K562 (cell line): ENCODE measurements around the gene ZNF837. TPM values are rescaled to one million over a fixed set of nuclear protein-coding genes. Genes with fewer than 3 reads are reported as not detected.

ENCODE experiments used
- BRF1 ChIP-seq: IDR thresholded peaks from 3 replicates; pipeline ENCODE4 v1.6.1; 2011; ENCODE audit warnings: borderline replicate concordance, mild to moderate bottlenecking; ENCODE audit not compliant: insufficient read length; ENCODE audit errors: extremely low read depth
- COPS2 ChIP-seq: fragments of 450-650 bp; conservative IDR thresholded peaks from 2 replicates; pipeline ENCODE4 v1.6.1; 2016; ENCODE audit warnings: mild to moderate bottlenecking, moderate library complexity
- CREB1 ChIP-seq, 2 experiments: sonication (generic) in 1 of 2; formaldehyde crosslinking in 1 of 2; IDR thresholded peaks; 2 replicates each; pipeline versions ENCODE4 v1.6.1 to v1.8.0; 2012 to 2022; ENCODE audit warnings: inconsistent platforms in 1 of 2, mild to moderate bottlenecking in 1 of 2, missing genetic modification reagents in 1 of 2, moderate library complexity in 1 of 2
- CXXC5 ChIP-seq: fragments of 250-450 bp; sonication (Bioruptor Pico); IDR thresholded peaks from 2 replicates; pipeline ENCODE4 v1.8.0; 2022; ENCODE audit warnings: inconsistent platforms, mild to moderate bottlenecking, moderate library complexity
- EGR1 ChIP-seq: fragments of 450-650 bp; conservative IDR thresholded peaks from 2 replicates; pipeline ENCODE4 v1.6.1; 2017; ENCODE audit warnings: mild to moderate bottlenecking
- FOXJ2 ChIP-seq: fragments of 200-800 bp; sonication (Bioruptor generic); IDR thresholded peaks from 2 replicates; pipeline ENCODE4 v1.6.1; 2016; ENCODE audit warnings: missing genetic modification characterization, missing compliant biosample characterization
- GABPB2 ChIP-seq: fragments of 250-450 bp; sonication (Bioruptor Pico); conservative IDR thresholded peaks from 2 replicates; pipeline ENCODE4 v1.5.1; 2021; ENCODE audit warnings: mild to moderate bottlenecking
- MCM2 ChIP-seq: fragments of 450-650 bp; IDR thresholded peaks from 2 replicates; pipeline ENCODE4 v1.6.1; 2017; ENCODE audit warnings: low read depth, mild to moderate bottlenecking
- PCBP2 ChIP-seq: fragments of 200-400 bp; formaldehyde crosslinking; IDR thresholded peaks from 2 replicates; pipeline ENCODE4 v1.6.1; 2018; ENCODE audit warnings: low read length, low read depth, mild to moderate bottlenecking, moderate library complexity; ENCODE audit not compliant: poor library complexity, severe bottlenecking
- PHB2 ChIP-seq: fragments of 450-650 bp; IDR thresholded peaks from 2 replicates; pipeline ENCODE4 v1.6.1; 2017; ENCODE audit warnings: low read depth
- PHTF2 ChIP-seq: fragments of 250-450 bp; sonication (Bioruptor Pico); IDR thresholded peaks from 2 replicates; pipeline ENCODE4 v1.5.0; 2021; ENCODE audit warnings: mild to moderate bottlenecking
- POU5F1 ChIP-seq: fragments of 150-350 bp; IDR thresholded peaks from 2 replicates; pipeline ENCODE4 v1.6.1; 2014; ENCODE audit warnings: borderline replicate concordance, low read length, low read depth, mild to moderate bottlenecking; ENCODE audit not compliant: partially characterized antibody
- TARDBP ChIP-seq: fragments of 450-650 bp; IDR thresholded peaks from 2 replicates; pipeline ENCODE4 v1.6.1; 2016
- TCF7 ChIP-seq: sonication (generic); IDR thresholded peaks from 2 replicates; pipeline ENCODE4 v1.6.1; 2016; ENCODE audit warnings: antibody characterized with exemption, borderline replicate concordance
- ZFP1 ChIP-seq: fragments of 450-650 bp; formaldehyde crosslinking; IDR thresholded peaks from 2 replicates; pipeline ENCODE4 v1.4.0; 2020; ENCODE audit warnings: mild to moderate bottlenecking, mixed read lengths
- ZNF143 ChIP-seq: sonication (generic); formaldehyde crosslinking; IDR thresholded peaks from 2 replicates; pipeline ENCODE4 v1.9.0; 2022; ENCODE audit warnings: mild to moderate bottlenecking, missing genetic modification reagents
- ZNF239 ChIP-seq: fragments of 250-450 bp; sonication (Bioruptor Pico); IDR thresholded peaks from 2 replicates; pipeline ENCODE4 v1.4.0; 2020; ENCODE audit warnings: mild to moderate bottlenecking
- polyA plus RNA-seq, 8 experiments: library from polyadenylated mRNA; depleted of rRNA in 4 of 8; stranded (reverse) in 5 of 8; unstranded in 3 of 8; fragments of >200 nt; fragmentation: Nextera tagmentation in 2 of 8; fragmentation: Illumina TruSeq in 1 of 8; extraction: Ambion mirVana in 2 of 8; extraction: Trizol in 1 of 8; gene quantifications; 2 replicates each; pipeline versions ENCODE4 v1.2.1 to v1.2.3, GENCODE V29; 2011 to 2014; ENCODE audit warnings: inconsistent platforms in 1 of 8, missing spikeins in 1 of 8
- total RNA-seq, 7 experiments: library from RNA; depleted of rRNA in 6 of 7; stranded (reverse); fragments of >200 nt in 6 of 7; fragmentation: Illumina TruSeq in 2 of 7; extraction: Trizol in 2 of 7; gene quantifications; 2 replicates each; pipeline versions ENCODE4 v1.2.1 to v1.2.3, GENCODE V29; 2011 to 2021; ENCODE audit warnings: low replicate concordance in 1 of 7
- TF ChIP-seq, protein P1 (sequence below): sonication (generic); formaldehyde crosslinking; IDR thresholded peaks from 2 replicates; pipeline ENCODE4 v1.8.0; 2022; ENCODE audit warnings: mild to moderate bottlenecking, low read depth, missing genetic modification reagents
- TF ChIP-seq, protein P2 (sequence below), 2 experiments: fragments of 450-650 bp in 1 of 2; sonication (generic) in 1 of 2; formaldehyde crosslinking; conservative IDR thresholded peaks; 2 replicates each; pipeline versions ENCODE4 v1.4.0 to v1.8.1; 2020 to 2022; ENCODE audit warnings: mild to moderate bottlenecking in 1 of 2, missing genetic modification reagents in 1 of 2
- TF ChIP-seq, protein P3 (sequence below): fragments of 450-650 bp; formaldehyde crosslinking; IDR thresholded peaks from 2 replicates; pipeline ENCODE4 v1.4.0; 2022; ENCODE audit warnings: mild to moderate bottlenecking, moderate library complexity
- TF ChIP-seq, protein P4 (sequence below): fragments of 200-800 bp; sonication (Bioruptor generic); IDR thresholded peaks from 2 replicates; pipeline ENCODE4 v1.6.1; 2017; ENCODE audit warnings: missing genetic modification characterization, missing compliant biosample characterization
- TF ChIP-seq, protein P5 (sequence below), 2 experiments: fragments of 250-450 bp in 1 of 2; fragments of 450-650 bp in 1 of 2; sonication (Bioruptor Pico) in 1 of 2; IDR thresholded peaks; 2 replicates each; pipeline versions ENCODE4 v1.6.1 to v1.8.0; 2016 to 2021; ENCODE audit warnings: mild to moderate bottlenecking in 2 of 2, moderate library complexity in 2 of 2, missing compliant biosample characterization in 1 of 2, missing genetic modification characterization in 1 of 2

Gene ZNF837
- total and polyA plus RNA-seq, 9 of the 15 experiments (the other 6 are each of a cell fraction or from before 2014, with no cell fraction given) = 0.11 to 2.1 (median 0.57) TPM; not detected in 4

DNA sequence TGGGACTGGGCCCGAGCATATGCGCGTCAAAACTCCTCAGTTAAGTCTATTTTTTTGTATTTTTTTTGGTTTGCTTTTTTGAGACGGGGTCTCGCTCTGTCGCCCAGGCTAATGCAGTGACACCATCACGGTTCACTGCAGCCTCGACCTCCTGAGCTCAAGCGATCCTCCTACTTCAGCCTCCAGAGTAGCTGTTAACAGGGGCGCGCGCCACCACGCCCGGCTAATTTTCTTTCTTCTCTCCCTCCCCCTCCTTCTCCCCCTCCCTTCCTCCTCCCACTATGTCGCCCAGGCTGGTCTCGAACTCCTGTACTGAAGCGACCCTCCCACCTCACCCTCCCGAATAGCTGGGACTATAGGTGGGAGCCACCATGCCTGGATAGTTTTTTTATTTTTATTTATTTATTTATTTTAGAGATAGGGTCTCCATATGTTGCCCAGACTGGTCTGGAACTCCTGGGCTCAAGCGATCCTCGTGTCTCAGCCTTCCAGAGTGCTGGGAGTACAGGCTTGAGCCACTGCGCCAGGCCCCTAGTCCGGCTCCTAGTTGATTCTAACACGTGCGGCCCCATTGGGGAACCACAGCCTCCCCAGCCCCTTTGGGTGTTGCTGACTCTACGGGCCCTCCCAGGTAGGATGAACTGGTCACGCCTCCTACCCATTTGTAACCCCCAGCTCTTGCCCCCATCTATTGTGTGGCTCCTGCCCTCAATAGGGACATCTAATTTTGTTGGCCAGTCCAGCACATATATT lies 806 bp upstream of the ZNF837 start (continued):
- TF ChIP-seq, protein P1, sequence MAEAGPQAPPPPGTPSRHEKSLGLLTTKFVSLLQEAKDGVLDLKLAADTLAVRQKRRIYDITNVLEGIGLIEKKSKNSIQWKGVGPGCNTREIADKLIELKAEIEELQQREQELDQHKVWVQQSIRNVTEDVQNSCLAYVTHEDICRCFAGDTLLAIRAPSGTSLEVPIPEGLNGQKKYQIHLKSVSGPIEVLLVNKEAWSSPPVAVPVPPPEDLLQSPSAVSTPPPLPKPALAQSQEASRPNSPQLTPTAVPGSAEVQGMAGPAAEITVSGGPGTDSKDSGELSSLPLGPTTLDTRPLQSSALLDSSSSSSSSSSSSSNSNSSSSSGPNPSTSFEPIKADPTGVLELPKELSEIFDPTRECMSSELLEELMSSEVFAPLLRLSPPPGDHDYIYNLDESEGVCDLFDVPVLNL (CRISPR knock-in tag) = no peak
- TF ChIP-seq, protein P2, sequence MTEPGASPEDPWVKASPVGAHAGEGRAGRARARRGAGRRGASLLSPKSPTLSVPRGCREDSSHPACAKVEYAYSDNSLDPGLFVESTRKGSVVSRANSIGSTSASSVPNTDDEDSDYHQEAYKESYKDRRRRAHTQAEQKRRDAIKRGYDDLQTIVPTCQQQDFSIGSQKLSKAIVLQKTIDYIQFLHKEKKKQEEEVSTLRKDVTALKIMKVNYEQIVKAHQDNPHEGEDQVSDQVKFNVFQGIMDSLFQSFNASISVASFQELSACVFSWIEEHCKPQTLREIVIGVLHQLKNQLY (CRISPR knock-in tag; conservative IDR thresholded peaks at IDR 0.05) = no peak
- no peak for TF ChIP-seq BRF1
- TF ChIP-seq ZNF143 = no peak
- TF ChIP-seq POU5F1 = no peak
- TF ChIP-seq, protein P3, sequence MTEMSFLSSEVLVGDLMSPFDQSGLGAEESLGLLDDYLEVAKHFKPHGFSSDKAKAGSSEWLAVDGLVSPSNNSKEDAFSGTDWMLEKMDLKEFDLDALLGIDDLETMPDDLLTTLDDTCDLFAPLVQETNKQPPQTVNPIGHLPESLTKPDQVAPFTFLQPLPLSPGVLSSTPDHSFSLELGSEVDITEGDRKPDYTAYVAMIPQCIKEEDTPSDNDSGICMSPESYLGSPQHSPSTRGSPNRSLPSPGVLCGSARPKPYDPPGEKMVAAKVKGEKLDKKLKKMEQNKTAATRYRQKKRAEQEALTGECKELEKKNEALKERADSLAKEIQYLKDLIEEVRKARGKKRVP (CRISPR knock-in tag) = no peak
- TF ChIP-seq, protein P4, sequence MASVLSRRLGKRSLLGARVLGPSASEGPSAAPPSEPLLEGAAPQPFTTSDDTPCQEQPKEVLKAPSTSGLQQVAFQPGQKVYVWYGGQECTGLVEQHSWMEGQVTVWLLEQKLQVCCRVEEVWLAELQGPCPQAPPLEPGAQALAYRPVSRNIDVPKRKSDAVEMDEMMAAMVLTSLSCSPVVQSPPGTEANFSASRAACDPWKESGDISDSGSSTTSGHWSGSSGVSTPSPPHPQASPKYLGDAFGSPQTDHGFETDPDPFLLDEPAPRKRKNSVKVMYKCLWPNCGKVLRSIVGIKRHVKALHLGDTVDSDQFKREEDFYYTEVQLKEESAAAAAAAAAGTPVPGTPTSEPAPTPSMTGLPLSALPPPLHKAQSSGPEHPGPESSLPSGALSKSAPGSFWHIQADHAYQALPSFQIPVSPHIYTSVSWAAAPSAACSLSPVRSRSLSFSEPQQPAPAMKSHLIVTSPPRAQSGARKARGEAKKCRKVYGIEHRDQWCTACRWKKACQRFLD (CRISPR knock-in tag) = no peak
- no peak for TF ChIP-seq CXXC5 (CRISPR knock-in tag)
- no peak for TF ChIP-seq CREB1 (IDR thresholded peaks at IDR 0.05)
- no peak for TF ChIP-seq CREB1 (CRISPR knock-in tag; IDR thresholded peaks at IDR 0.05)
- 0 out of 2 replicates have a peak, but pooled peaks have one; percentile 39 for TF ChIP-seq PHB2
- TF ChIP-seq GABPB2 (CRISPR knock-in tag) = no peak
- no peak for TF ChIP-seq ZFP1 (CRISPR knock-in tag)
- no peak for TF ChIP-seq EGR1
- no peak for TF ChIP-seq COPS2
- TF ChIP-seq PCBP2 = no peak
- no peak for TF ChIP-seq MCM2
- no peak for TF ChIP-seq FOXJ2 (tag)
- no peak; the same call in 1 of the 2 replicates for TF ChIP-seq TCF7
- TF ChIP-seq ZNF239 (CRISPR knock-in tag) = no peak
- no peak for TF ChIP-seq TARDBP
- no peak for TF ChIP-seq PHTF2 (CRISPR knock-in tag)
- TF ChIP-seq, protein P5, sequence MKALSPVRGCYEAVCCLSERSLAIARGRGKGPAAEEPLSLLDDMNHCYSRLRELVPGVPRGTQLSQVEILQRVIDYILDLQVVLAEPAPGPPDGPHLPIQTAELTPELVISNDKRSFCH (CRISPR knock-in tag; IDR thresholded peaks at IDR 0.05) = no peak
- TF ChIP-seq, protein P5 (tag; IDR thresholded peaks at IDR 0.05) = no peak
